ENCODE data around the gene NAALADL2. TPM values are rescaled to one million over a fixed set of nuclear protein-coding genes. Genes with fewer than 3 reads are reported as not detected.
A peak's percentile ranks its signal among the peaks of the same experiment; 100 is the strongest.

NAALADL2 gene
- total and polyA plus RNA-seq, 2 of the 4 experiments (the other 2 are of a cell fraction), result 3.8 to 19.2 TPM

DNA sequence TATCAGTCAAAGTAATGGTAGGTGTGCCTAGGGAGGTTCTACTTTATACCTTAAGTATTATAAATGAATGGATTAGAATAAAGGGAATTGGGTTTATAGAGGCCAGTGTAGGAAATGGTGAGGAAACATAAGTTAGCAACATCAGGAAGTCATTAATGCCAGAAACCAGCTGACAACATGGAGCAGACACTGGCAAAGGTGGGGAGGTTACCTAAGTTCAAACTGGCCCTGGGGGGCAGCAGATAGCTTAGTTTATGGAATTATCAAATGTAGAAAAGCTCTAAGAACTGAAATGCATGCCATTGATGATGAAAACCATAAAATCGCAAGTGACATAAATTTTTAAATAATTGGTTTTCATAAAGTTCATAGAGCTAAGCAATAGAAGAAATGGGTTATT, 498.6 kb downstream of the NAALADL2 start:
- in situ Hi-C loops (cut with MboI; ENCODE audit: low sequenced_read_pairs), result no loop called here
- DNase-seq, result no peak

More for the DNA sequence above, 498.6 kb downstream of the NAALADL2 start:
- H3K4ac ChIP-seq (ENCODE audit: low read depth, low read length), result peak overlapping the region; percentile 79
- ATAC-seq (ENCODE audit: low read depth), result no peak
- H2AK9ac ChIP-seq (replicated peaks; ENCODE audit: low read depth, low read length, poor library complexity), result no peak overlapping the region
- H3K9me3 ChIP-seq (ENCODE audit: control insufficient read depth, insufficient read depth, low read length), result no peaks in the 10 kb centered on the region
- no peaks in the 10 kb centered on the region; the same call in none of the 2 replicates for H3K4me1 ChIP-seq (ENCODE audit: control insufficient read depth, insufficient read depth, low read length)
- H3K23ac ChIP-seq (ENCODE audit: low read depth, low read length), result no peak overlapping the region
- peak overlapping the region; percentile 84; the same call in 1 of the 2 replicates for H2AK5ac ChIP-seq (ENCODE audit: low read depth, low read length)
- H3K9ac ChIP-seq (ENCODE audit: low read depth, low read length), result no peak overlapping the region
- no peaks in the 10 kb centered on the region for H3K27me3 ChIP-seq (ENCODE audit: control insufficient read depth, insufficient read depth, low read length)
- H3K4me2 ChIP-seq (ENCODE audit: low read depth, low read length), result no peak overlapping the region
- no peaks in the 10 kb centered on the region for H3K79me1 ChIP-seq (ENCODE audit: low read depth in 1 of 2, low read length in 2 of 2)
- peak overlapping the region; percentile 68; the same call in 1 of the 2 replicates for H4K91ac ChIP-seq (ENCODE audit: insufficient read depth, low read depth, low read length)
- H2BK5ac ChIP-seq (ENCODE audit: low read depth, low read length, poor library complexity, severe bottlenecking), result peak overlapping the region; percentile 20
- intact Hi-C loops (cut with micrococcal nuclease) (no loop called here), dilution Hi-C loops (cut with HindIII; ENCODE audit: low sequenced_read_pairs, unreplicated experiment) (no loop called here)
- no peaks in the 10 kb centered on the region for H3K9me1 ChIP-seq (ENCODE audit: insufficient read depth, low read length)
- ChIA-PET CTCF (interaction anchor here (0.6 to 0.7 kb wide), 3 partner anchors 19 to 516 kb away, joined by 3 to 9 read pairs (median 3); no protein-coding TSS in a partner anchor), POLR2A (ENCODE audit: unreplicated experiment) (interaction anchor here (0.6 kb wide), 1 partner anchor 435 kb away, joined by 4 read pairs; no protein-coding TSS in a partner anchor)
- no peak overlapping the region for H4K5ac ChIP-seq (ENCODE audit: low read depth, low read length)
- peak overlapping the region; percentile 91; the same call in 1 of the 2 replicates for H3K14ac ChIP-seq (replicated peaks; ENCODE audit: low read depth, low read length)
- peak overlapping the region; percentile 93; the same call in 1 of the 3 replicates for H2BK15ac ChIP-seq (ENCODE audit: low read depth, low read length)
- H2BK120ac ChIP-seq (ENCODE audit: low read depth, low read length), result no peak overlapping the region
- H3K56ac ChIP-seq (ENCODE audit: extremely low read depth, insufficient read depth, low read length), result no peak overlapping the region
- H3K27ac ChIP-seq (ENCODE audit: insufficient read depth, low read length), result no peak overlapping the region
- WGBS, 2 experiments (ENCODE audit: extremely low coverage in 2 of 2, insufficient read length in 1 of 2), result no CpG with 5 or more reads among the region's 1 CpG
- no peaks in the 10 kb centered on the region for H3K36me3 ChIP-seq (ENCODE audit: control insufficient read depth, insufficient read depth, low read length)
- H4K8ac ChIP-seq (ENCODE audit: low read depth in 2 of 2, low read length in 2 of 2), result peak overlapping the region in 1 of 2 experiments; percentile 32; a peak in 1 of 4 replicates
- H2BK20ac ChIP-seq (ENCODE audit: low read depth, low read length), result no peak overlapping the region; the same call in 1 of the 2 replicates
- H4K20me1 ChIP-seq (ENCODE audit: insufficient read depth, low read length), result no peaks in the 10 kb centered on the region
- no peak overlapping the region for H3K18ac ChIP-seq (ENCODE audit: low read depth, low read length)
- no peak overlapping the region for H3K4me3 ChIP-seq (ENCODE audit: insufficient read depth, low read depth, low read length)
- BruUV-seq (replicated peaks), result no TSS peak
- H2AFZ ChIP-seq (replicated peaks; ENCODE audit: low read length, poor library complexity), result no peak overlapping the region
- TF ChIP-seq MAZ (IDR thresholded peaks at IDR 0.05; ENCODE audit: borderline replicate concordance, low read depth, low read length) (no peak), SMC3 (IDR thresholded peaks at IDR 0.05; ENCODE audit: low read depth, low read length) (no peak), MAFK (IDR thresholded peaks at IDR 0.05; ENCODE audit: low read depth, low read length) (no peak), RFX5 (IDR thresholded peaks at IDR 0.05; ENCODE audit: low read depth, low read length) (no peak), POLR2A (IDR thresholded peaks at IDR 0.05; ENCODE audit: low read depth, low read length) (no peak), MXI1 (IDR thresholded peaks at IDR 0.05; ENCODE audit: borderline replicate concordance, low read depth, low read length) (no peak), FOS (IDR thresholded peaks at IDR 0.05; ENCODE audit: low read depth, low read length) (no peak), CEBPB (IDR thresholded peaks at IDR 0.05; ENCODE audit: low read depth, low read length) (no peak), BHLHE40 (IDR thresholded peaks at IDR 0.05; ENCODE audit: low read depth, low read length) (no peak), CHD1 (IDR thresholded peaks at IDR 0.05; ENCODE audit: low read depth, low read length) (no peak), RCOR1 (IDR thresholded peaks at IDR 0.05; ENCODE audit: insufficient replicate concordance, low read length) (no peak), RAD21 (IDR thresholded peaks at IDR 0.05; ENCODE audit: low read length) (no peak), NFE2L2 (IDR thresholded peaks at IDR 0.05; ENCODE audit: low read depth, low read length) (no peak)
- TF ChIP-seq, protein P1, sequence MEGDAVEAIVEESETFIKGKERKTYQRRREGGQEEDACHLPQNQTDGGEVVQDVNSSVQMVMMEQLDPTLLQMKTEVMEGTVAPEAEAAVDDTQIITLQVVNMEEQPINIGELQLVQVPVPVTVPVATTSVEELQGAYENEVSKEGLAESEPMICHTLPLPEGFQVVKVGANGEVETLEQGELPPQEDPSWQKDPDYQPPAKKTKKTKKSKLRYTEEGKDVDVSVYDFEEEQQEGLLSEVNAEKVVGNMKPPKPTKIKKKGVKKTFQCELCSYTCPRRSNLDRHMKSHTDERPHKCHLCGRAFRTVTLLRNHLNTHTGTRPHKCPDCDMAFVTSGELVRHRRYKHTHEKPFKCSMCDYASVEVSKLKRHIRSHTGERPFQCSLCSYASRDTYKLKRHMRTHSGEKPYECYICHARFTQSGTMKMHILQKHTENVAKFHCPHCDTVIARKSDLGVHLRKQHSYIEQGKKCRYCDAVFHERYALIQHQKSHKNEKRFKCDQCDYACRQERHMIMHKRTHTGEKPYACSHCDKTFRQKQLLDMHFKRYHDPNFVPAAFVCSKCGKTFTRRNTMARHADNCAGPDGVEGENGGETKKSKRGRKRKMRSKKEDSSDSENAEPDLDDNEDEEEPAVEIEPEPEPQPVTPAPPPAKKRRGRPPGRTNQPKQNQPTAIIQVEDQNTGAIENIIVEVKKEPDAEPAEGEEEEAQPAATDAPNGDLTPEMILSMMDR (conservative IDR thresholded peaks at IDR 0.05; ENCODE audit: low read depth, low read length), result no peak
- TF ChIP-seq, protein P2, sequence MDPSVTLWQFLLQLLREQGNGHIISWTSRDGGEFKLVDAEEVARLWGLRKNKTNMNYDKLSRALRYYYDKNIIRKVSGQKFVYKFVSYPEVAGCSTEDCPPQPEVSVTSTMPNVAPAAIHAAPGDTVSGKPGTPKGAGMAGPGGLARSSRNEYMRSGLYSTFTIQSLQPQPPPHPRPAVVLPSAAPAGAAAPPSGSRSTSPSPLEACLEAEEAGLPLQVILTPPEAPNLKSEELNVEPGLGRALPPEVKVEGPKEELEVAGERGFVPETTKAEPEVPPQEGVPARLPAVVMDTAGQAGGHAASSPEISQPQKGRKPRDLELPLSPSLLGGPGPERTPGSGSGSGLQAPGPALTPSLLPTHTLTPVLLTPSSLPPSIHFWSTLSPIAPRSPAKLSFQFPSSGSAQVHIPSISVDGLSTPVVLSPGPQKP (IDR thresholded peaks at IDR 0.05; ENCODE audit: borderline replicate concordance, low read depth, low read length), result no peak
- TF ChIP-seq, protein P3, sequence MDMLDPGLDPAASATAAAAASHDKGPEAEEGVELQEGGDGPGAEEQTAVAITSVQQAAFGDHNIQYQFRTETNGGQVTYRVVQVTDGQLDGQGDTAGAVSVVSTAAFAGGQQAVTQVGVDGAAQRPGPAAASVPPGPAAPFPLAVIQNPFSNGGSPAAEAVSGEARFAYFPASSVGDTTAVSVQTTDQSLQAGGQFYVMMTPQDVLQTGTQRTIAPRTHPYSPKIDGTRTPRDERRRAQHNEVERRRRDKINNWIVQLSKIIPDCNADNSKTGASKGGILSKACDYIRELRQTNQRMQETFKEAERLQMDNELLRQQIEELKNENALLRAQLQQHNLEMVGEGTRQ (IDR thresholded peaks at IDR 0.05; ENCODE audit: low read depth, low read length), result no peak

All from IMR-90 (cell line).